ENCODE data around the gene APC. TPM values are rescaled to one million over a fixed set of nuclear protein-coding genes. Genes with fewer than 3 reads are reported as not detected.

Gene APC
- total and polyA plus RNA-seq, 2 of the 13 experiments (the other 11 are each of a cell fraction or from before 2014, with no cell fraction given) = 6.1 to 19.0 TPM

DNA sequence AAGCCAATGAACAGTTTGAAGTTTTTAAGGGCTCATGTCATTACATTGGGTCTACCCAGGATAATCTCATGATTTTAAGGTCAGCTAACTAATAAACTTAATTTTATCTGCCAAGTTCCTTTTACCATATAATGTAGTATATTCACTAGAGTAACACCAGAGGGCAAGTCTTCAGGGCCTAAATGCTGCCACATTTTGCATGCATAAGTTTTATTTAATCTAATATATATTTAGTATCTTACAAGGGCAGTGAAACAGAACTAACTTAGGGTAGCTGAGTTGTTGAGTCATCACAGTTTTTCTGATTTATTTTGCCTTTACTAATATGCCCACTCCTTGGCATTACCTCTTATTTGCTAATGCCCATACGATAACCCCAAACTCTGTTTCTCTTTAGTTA is 8.1 kb upstream of the APC start:
- ChIA-PET CTCF (ENCODE audit: low intra/inter-chr PET ratio, low total read pairs) (no interaction called here), POLR2A (no interaction called here)
- in situ Hi-C loops (cut with HindIII; ENCODE audit: extremely low pct_ligation_motif_present, low pct_unique_long_range_greater_than_20kb) (no loop called here), intact Hi-C loops (cut with micrococcal nuclease; ENCODE audit: unreplicated experiment) (no loop called here)
- Histone ChIP-seq H3K4me2 (ENCODE audit: low read depth, low read length) (no peak overlapping the region), H3K27me3 (ENCODE audit: control insufficient read depth in 1 of 2, insufficient read depth in 2 of 2, low read length in 2 of 2) (no peaks in the 10 kb centered on the region), H3K9me3 (ENCODE audit: low read length) (no peaks in the 10 kb centered on the region), H3K4me1 (ENCODE audit: insufficient read depth, low read length) (no peaks in the 10 kb centered on the region), H2AFZ (ENCODE audit: low read length) (no peak overlapping the region), H4K20me1 (ENCODE audit: insufficient read depth, low read length) (no peaks in the 10 kb centered on the region), H3K4me3 (replicated peaks in 1 of 3; ENCODE audit: insufficient read depth in 1 of 3, low read depth in 2 of 3, low read length in 3 of 3) (no peak overlapping the region), H3K27ac (ENCODE audit: extremely low read length, insufficient read depth, low read length) (no peak overlapping the region), H3K9ac (ENCODE audit: insufficient read depth, low read depth, low read length) (no peak overlapping the region), H3K36me3 (replicated peaks in 1 of 2; ENCODE audit: control insufficient read depth in 1 of 2, insufficient read depth in 2 of 2, low read length in 2 of 2) (no peaks in the 10 kb centered on the region), H3K79me2 (ENCODE audit: insufficient read depth, low read length) (peaks cover 2% of the 10 kb centered on the region)
- BruUV-seq (replicated peaks) = no TSS peak
- DNase-seq (ENCODE audit: low spot score) (no peak), ATAC-seq (no peak), FAIRE-seq (no peak)
- no peak for TF ChIP-seq RARG (CRISPR knock-in tag; IDR thresholded peaks at IDR 0.05; ENCODE audit: low read depth)
- TF ChIP-seq ZNF232 (CRISPR knock-in tag; IDR thresholded peaks at IDR 0.05; ENCODE audit: borderline replicate concordance) = no peak
- TF ChIP-seq ZNF563 (CRISPR knock-in tag; IDR thresholded peaks at IDR 0.05) = no peak
- no peak for TF ChIP-seq RBM39 (IDR thresholded peaks at IDR 0.05; ENCODE audit: low read depth, low read length, poor library complexity, severe bottlenecking)
- no peak for TF ChIP-seq HNRNPK (IDR thresholded peaks at IDR 0.05; ENCODE audit: low read depth, low read length, poor library complexity, severe bottlenecking)
- TF ChIP-seq CBFB (CRISPR knock-in tag; IDR thresholded peaks at IDR 0.05) = no peak
- no peak for TF ChIP-seq ZNF589 (CRISPR knock-in tag; conservative IDR thresholded peaks at IDR 0.05)
- TF ChIP-seq ARNTL (CRISPR knock-in tag; IDR thresholded peaks at IDR 0.05) = no peak
- no peak for TF ChIP-seq ZNF460 (CRISPR knock-in tag; IDR thresholded peaks at IDR 0.05; ENCODE audit: borderline replicate concordance)
- TF ChIP-seq ZNF879 (CRISPR knock-in tag; IDR thresholded peaks at IDR 0.05) = no peak
- no peak for TF ChIP-seq ZNF761 (CRISPR knock-in tag; conservative IDR thresholded peaks at IDR 0.05)
- TF ChIP-seq ZNF775 (CRISPR knock-in tag; IDR thresholded peaks at IDR 0.05; ENCODE audit: borderline replicate concordance) = no peak
- no peak for TF ChIP-seq RAD51 (IDR thresholded peaks at IDR 0.05; ENCODE audit: borderline replicate concordance)
- WGBS (ENCODE audit: low lambda C conversion rate) = 93% methylated on average over 1 of the region's 1 CpG
